Body of pancreas (tissue), 4 donors: ENCODE results near the gene RNF212. TPM values are rescaled to one million over a fixed set of nuclear protein-coding genes. Genes with fewer than 3 reads are reported as not detected.
A peak's percentile ranks its signal among the peaks of the same experiment; 100 is the strongest.
"Not testable (repeated sequence)": the region's sequence is repeated elsewhere in the genome, so short reads cannot be mapped to it uniquely, and the experiment has no call there.

Experiments used
- ATAC-seq: fragments of 150-250 bp; one replicate; pipeline ENCODE4 v1.9.1; 2016
- DNase-seq, 4 donors: peaks; one replicate each; pipeline ENCODE4 v3.0.0-alpha.2; 2019
- H3K27ac ChIP-seq, 4 donors: fragments of 200-600 bp; sonication (generic); 1 replicate in 3 of 4; 2 replicates in 1 of 4; pipeline versions ENCODE4 v1.5.1 to v1.6.1; 2016 to 2019; ENCODE audit warnings: mild to moderate bottlenecking in 1 of 4, mixed read lengths in 1 of 4, moderate library complexity in 1 of 4
- H3K27me3 ChIP-seq, 2 donors: fragments of 200-600 bp; sonication (generic); one replicate each; pipeline ENCODE4 v1.6.0; 2016; ENCODE audit warnings: mild to moderate bottlenecking in 1 of 2
- H3K36me3 ChIP-seq, 2 donors: fragments of 200-600 bp; sonication (generic); replicated peaks in 1 of 2; 2 replicates each; pipeline ENCODE4 v1.5.1; 2016; ENCODE audit warnings: low read depth in 2 of 2; ENCODE audit not compliant: insufficient read depth in 1 of 2
- H3K4me1 ChIP-seq: fragments of 200-600 bp; sonication (generic); one replicate; pipeline ENCODE4 v1.6.0; 2016
- H3K4me3 ChIP-seq, 2 donors: fragments of 200-600 bp; sonication (generic); 1 replicate in 1 of 2; 2 replicates in 1 of 2; pipeline ENCODE4 v1.5.1; 2016 to 2019
- H3K9me3 ChIP-seq, 3 donors: fragments of 200-600 bp; sonication (generic); 1 replicate in 2 of 3; 2 replicates in 1 of 3; pipeline ENCODE4 v1.5.1; 2016
- CTCF ChIP-seq, 7 experiments: fragments of 450-650 bp in 4 of 7; fragments of 200-600 bp in 3 of 7; sonication (generic) in 3 of 7; IDR thresholded peaks; one replicate each; pipeline ENCODE4 v1.5.1; 2016 to 2019; ENCODE audit warnings: antibody characterized with exemption in 7 of 7
- POLR2A ChIP-seq, 3 donors: fragments of 450-650 bp; IDR thresholded peaks; one replicate each; pipeline ENCODE4 v1.6.1; 2016; ENCODE audit warnings: antibody characterized with exemption in 3 of 3, mild to moderate bottlenecking in 2 of 3
- WGBS, 2 donors: methylation state at CpG; one replicate each; pipeline ENCODE4 v1.1.5; 2017; 5-methylcytosine and 5-hydroxymethylcytosine counted together
- intact Hi-C: fragments of 100-400 bp; cut with DNase I; formaldehyde crosslinking; loops from one replicate; pipeline ENCODE4 v1.15.1; 2023
- total RNA-seq, 2 donors: library from RNA; depleted of rRNA; stranded (reverse); fragments of >200 nt; gene quantifications; one replicate each; pipeline ENCODE4 v1.1.0, GENCODE V29; 2016

The RNF212 gene
- total RNA-seq, 2 donors from 2014 or later: 8.2 to 20.5 TPM

- no peak overlapping the region for H3K4me3 ChIP-seq
- peak; percentile 27 for ATAC-seq
- TF ChIP-seq POLR2A (IDR thresholded peaks at IDR 0.05): no peak
- TF ChIP-seq CTCF (IDR thresholded peaks at IDR 0.05): peak in 1 of 7 experiments; percentile 14
- DNase-seq: no peak
- no peaks in the 10 kb centered on the region for H3K27me3 ChIP-seq
- intact Hi-C loops: no loop called here
- 73 to 76% methylated on average over 25 to 35 of the region's 35 CpGs for WGBS, 2 donors
- H3K27ac ChIP-seq: no peak overlapping the region
- H3K4me1 ChIP-seq: peaks cover 4% of the 10 kb centered on the region
- no peaks in the 10 kb centered on the region for H3K36me3 ChIP-seq
- no peaks in the 10 kb centered on the region for H3K9me3 ChIP-seq
Measured at GRCh38 chr4:1058198-1058996, 55.0 kb downstream of the RNF212 start.

GRCh38 chr4:1057403-1057745 is 56.0 kb downstream of the RNF212 start:
- no peak overlapping the region for H3K4me3 ChIP-seq
- H3K27me3 ChIP-seq: no peaks in the 10 kb centered on the region
- WGBS, 2 donors: 86 to 91% methylated on average over 7 of the region's 7 CpGs
- intact Hi-C loops: no loop called here
- no peak overlapping the region for H3K27ac ChIP-seq
- DNase-seq (peak in 1 of 4 donors; percentile 2), ATAC-seq (no peak)
- H3K9me3 ChIP-seq: no peaks in the 10 kb centered on the region
- peaks cover 10% of the 10 kb centered on the region for H3K4me1 ChIP-seq
- H3K36me3 ChIP-seq: no peaks in the 10 kb centered on the region
- no peak for TF ChIP-seq POLR2A (IDR thresholded peaks at IDR 0.05)
- TF ChIP-seq CTCF (IDR thresholded peaks at IDR 0.05): no peak

GRCh38 chr4:1056671-1057402 is 56.5 kb downstream of the RNF212 start:
- H3K4me1 ChIP-seq: peaks cover 10% of the 10 kb centered on the region
- H3K9me3 ChIP-seq: no peaks in the 10 kb centered on the region
- no peak overlapping the region for H3K27ac ChIP-seq
- H3K36me3 ChIP-seq: no peaks in the 10 kb centered on the region
- ATAC-seq: no peak
- peak in 1 of 4 donors; percentile 1 for DNase-seq
- 85 to 88% methylated on average over 28 of the region's 28 CpGs for WGBS, 2 donors
- no peaks in the 10 kb centered on the region for H3K27me3 ChIP-seq
- no peak for TF ChIP-seq POLR2A (IDR thresholded peaks at IDR 0.05)
- no peak for TF ChIP-seq CTCF (IDR thresholded peaks at IDR 0.05)
- intact Hi-C loops: no loop called here
- H3K4me3 ChIP-seq: no peak overlapping the region

- DNase-seq (peak in 1 of 4 donors; percentile 23), ATAC-seq (no peak)
- no peaks in the 10 kb centered on the region for H3K27me3 ChIP-seq
- 49 to 76% methylated on average over 25 to 34 of the region's 34 CpGs for WGBS, 2 donors
- no peak overlapping the region for H3K4me3 ChIP-seq
- H3K36me3 ChIP-seq: no peaks in the 10 kb centered on the region
- intact Hi-C loops: no loop called here
- peaks cover 10% of the 10 kb centered on the region for H3K4me1 ChIP-seq
- H3K9me3 ChIP-seq: no peaks in the 10 kb centered on the region
- TF ChIP-seq POLR2A (IDR thresholded peaks at IDR 0.05) (peak in 1 of 3 donors; percentile 10), CTCF (IDR thresholded peaks at IDR 0.05) (no peak)
- H3K27ac ChIP-seq: no peak overlapping the region
Measured at GRCh38 chr4:1055721-1056590, 57.4 kb downstream of the RNF212 start.

GRCh38 chr4:1055243-1055701 is 58.1 kb downstream of the RNF212 start:
- WGBS, 2 donors: 59 to 66% methylated on average over 9 to 13 of the region's 13 CpGs
- H3K27ac ChIP-seq, H3K27me3 ChIP-seq, H3K36me3 ChIP-seq, ATAC-seq, H3K9me3 ChIP-seq, H3K4me3 ChIP-seq, intact Hi-C loops: not testable (repeated sequence)
- DNase-seq: peak in 1 of 4 donors; percentile 4
- H3K4me1 ChIP-seq: peaks cover 10% of the 10 kb centered on the region

- DNase-seq: peak in 1 of 4 donors; percentile 2
- 38 to 59% methylated on average over 2 of the region's 11 CpGs for WGBS, 2 donors
- H3K9me3 ChIP-seq, H3K27me3 ChIP-seq, H3K4me3 ChIP-seq, ATAC-seq, H3K27ac ChIP-seq, intact Hi-C loops, H3K36me3 ChIP-seq: not testable (repeated sequence)
- peaks cover 10% of the 10 kb centered on the region for H3K4me1 ChIP-seq
Measured at GRCh38 chr4:1054696-1055242, 58.6 kb downstream of the RNF212 start.

GRCh38 chr4:1053891-1054290 is 59.5 kb downstream of the RNF212 start:
- WGBS, 2 donors: 65 to 68% methylated on average over 5 to 7 of the region's 7 CpGs
- H3K36me3 ChIP-seq, H3K4me3 ChIP-seq, ATAC-seq, intact Hi-C loops, H3K27ac ChIP-seq, DNase-seq, H3K9me3 ChIP-seq, H3K27me3 ChIP-seq: not testable (repeated sequence)
- H3K4me1 ChIP-seq: peaks cover 10% of the 10 kb centered on the region
